MM.1S (cell line): ENCODE data around the gene MEIOSIN.

Experiments
- DNase-seq: peaks from one replicate; pipeline ENCODE4 v3.0.0-alpha.2; 2015
- H2AFZ ChIP-seq: fragments of 300-600 bp; sonication (generic); 2 replicates; pipeline ENCODE4 v1.6.0; 2016; ENCODE audit warnings: antibody characterized with exemption, low read length
- H3F3A ChIP-seq: fragments of 300-600 bp; sonication (generic); 2 replicates; pipeline ENCODE4 v1.6.1; 2016; ENCODE audit warnings: mild to moderate bottlenecking, antibody characterized with exemption, low read length, moderate library complexity, mixed read lengths; ENCODE audit not compliant: insufficient read depth
- H3K27ac ChIP-seq: fragments of 300-600 bp; sonication (generic); 2 replicates; pipeline ENCODE4 v1.5.1; 2016; ENCODE audit warnings: mild to moderate bottlenecking, low read length
- H3K27me3 ChIP-seq: fragments of 300-600 bp; sonication (generic); replicated peaks from 2 replicates; pipeline ENCODE4 v1.6.0; 2016; ENCODE audit warnings: low read length; ENCODE audit not compliant: insufficient read depth
- H3K36me3 ChIP-seq: fragments of 300-600 bp; sonication (generic); replicated peaks from 2 replicates; pipeline ENCODE4 v1.6.1; 2016; ENCODE audit warnings: mild to moderate bottlenecking, low read length, mixed read lengths; ENCODE audit not compliant: insufficient read depth
- H3K4me1 ChIP-seq: fragments of 300-600 bp; sonication (generic); 2 replicates; pipeline ENCODE4 v1.6.1; 2016; ENCODE audit warnings: low read length, mixed read lengths
- H3K4me2 ChIP-seq: fragments of 300-600 bp; sonication (generic); 2 replicates; pipeline ENCODE4 v1.6.0; 2016; ENCODE audit warnings: low read depth, low read length
- H3K4me3 ChIP-seq: fragments of 300-600 bp; sonication (generic); 2 replicates; pipeline ENCODE4 v1.5.1; 2016; ENCODE audit warnings: low read length, mixed read lengths
- H3K79me2 ChIP-seq: fragments of 300-600 bp; sonication (generic); 2 replicates; pipeline ENCODE4 v1.6.1; 2016; ENCODE audit warnings: mixed run types, low read length, mixed read lengths
- H3K9ac ChIP-seq: fragments of 300-600 bp; sonication (generic); 2 replicates; pipeline ENCODE4 v1.6.1; 2016; ENCODE audit warnings: low read length, mixed read lengths
- H3K9me2 ChIP-seq: fragments of 300-600 bp; sonication (generic); replicated peaks from 2 replicates; pipeline ENCODE4 v1.6.1; 2016; ENCODE audit warnings: mild to moderate bottlenecking, low read length, mixed read lengths; ENCODE audit not compliant: insufficient read depth
- H3K9me3 ChIP-seq: fragments of 300-600 bp; sonication (generic); replicated peaks from 2 replicates; pipeline ENCODE4 v1.6.1; 2016; ENCODE audit warnings: mild to moderate bottlenecking, low read length, mixed read lengths; ENCODE audit not compliant: insufficient read depth
- H4K20me1 ChIP-seq: fragments of 300-600 bp; sonication (generic); 2 replicates; pipeline ENCODE4 v1.6.1; 2016; ENCODE audit warnings: mild to moderate bottlenecking, low read length, moderate library complexity, mixed read lengths; ENCODE audit not compliant: insufficient read depth
- EZH2 ChIP-seq: fragments of 300-600 bp; sonication (generic); optimal IDR thresholded peaks from 2 replicates; pipeline ENCODE3; 2017; ENCODE audit warnings: low read depth, mild to moderate bottlenecking, antibody characterized with exemption, low read length, mixed read lengths
- EZH2phosphoT487 ChIP-seq: fragments of 300-600 bp; sonication (generic); IDR thresholded peaks from 2 replicates; pipeline ENCODE4 v1.6.1; 2018; ENCODE audit warnings: antibody characterized with exemption, low read length
- TF ChIP-seq, protein P1 (sequence below): fragments of 300-600 bp; sonication (generic); IDR thresholded peaks from 2 replicates; pipeline ENCODE4 v1.5.1; 2016; ENCODE audit warnings: antibody characterized with exemption, low read length, mixed read lengths

The MEIOSIN gene

DNA sequence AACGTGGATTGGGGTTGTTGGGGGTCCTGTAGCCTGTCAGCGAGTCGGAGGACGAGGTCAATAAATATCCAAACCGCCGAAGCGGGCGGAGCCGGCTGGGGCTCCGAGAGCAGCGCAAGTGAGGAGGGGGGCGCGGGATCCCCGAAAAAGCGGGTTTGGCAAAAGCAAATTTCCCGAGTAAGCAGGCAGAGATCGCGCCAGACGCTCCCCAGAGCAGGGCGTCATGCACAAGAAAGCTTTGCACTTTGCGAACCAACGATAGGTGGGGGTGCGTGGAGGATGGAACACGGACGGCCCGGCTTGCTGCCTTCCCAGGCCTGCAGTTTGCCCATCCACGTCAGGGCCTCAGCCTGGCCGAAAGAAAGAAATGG is 36.6 kb downstream of the MEIOSIN start:
- H3K36me3 ChIP-seq = no peaks in the 10 kb centered on the region
- no peaks in the 10 kb centered on the region for H3K9me3 ChIP-seq
- H3K27me3 ChIP-seq = peaks cover 13% of the 10 kb centered on the region; the same call in 1 of the 2 replicates
- peak; percentile 44 for DNase-seq
- no peaks in the 10 kb centered on the region for H3K9me2 ChIP-seq
- TF ChIP-seq EZH2phosphoT487 (no peak), EZH2 (no peak)
- TF ChIP-seq, protein P1, sequence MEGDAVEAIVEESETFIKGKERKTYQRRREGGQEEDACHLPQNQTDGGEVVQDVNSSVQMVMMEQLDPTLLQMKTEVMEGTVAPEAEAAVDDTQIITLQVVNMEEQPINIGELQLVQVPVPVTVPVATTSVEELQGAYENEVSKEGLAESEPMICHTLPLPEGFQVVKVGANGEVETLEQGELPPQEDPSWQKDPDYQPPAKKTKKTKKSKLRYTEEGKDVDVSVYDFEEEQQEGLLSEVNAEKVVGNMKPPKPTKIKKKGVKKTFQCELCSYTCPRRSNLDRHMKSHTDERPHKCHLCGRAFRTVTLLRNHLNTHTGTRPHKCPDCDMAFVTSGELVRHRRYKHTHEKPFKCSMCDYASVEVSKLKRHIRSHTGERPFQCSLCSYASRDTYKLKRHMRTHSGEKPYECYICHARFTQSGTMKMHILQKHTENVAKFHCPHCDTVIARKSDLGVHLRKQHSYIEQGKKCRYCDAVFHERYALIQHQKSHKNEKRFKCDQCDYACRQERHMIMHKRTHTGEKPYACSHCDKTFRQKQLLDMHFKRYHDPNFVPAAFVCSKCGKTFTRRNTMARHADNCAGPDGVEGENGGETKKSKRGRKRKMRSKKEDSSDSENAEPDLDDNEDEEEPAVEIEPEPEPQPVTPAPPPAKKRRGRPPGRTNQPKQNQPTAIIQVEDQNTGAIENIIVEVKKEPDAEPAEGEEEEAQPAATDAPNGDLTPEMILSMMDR = no peak
- H3K79me2 ChIP-seq = no peaks in the 10 kb centered on the region
- H3K9ac ChIP-seq = peak overlapping the region; percentile 64; the same call in 1 of the 2 replicates
- H3K4me1 ChIP-seq = peaks cover 5% of the 10 kb centered on the region
- H3K27ac ChIP-seq = peak overlapping the region; percentile 76; the same call in 1 of the 2 replicates
- peak overlapping the region; percentile 67 for H3K4me3 ChIP-seq
- H4K20me1 ChIP-seq = no peaks in the 10 kb centered on the region
- H3K4me2 ChIP-seq = peak overlapping the region; percentile 96
- peak overlapping the region; percentile 83 for H2AFZ ChIP-seq
- peaks cover 14% of the 10 kb centered on the region for H3F3A ChIP-seq

DNA sequence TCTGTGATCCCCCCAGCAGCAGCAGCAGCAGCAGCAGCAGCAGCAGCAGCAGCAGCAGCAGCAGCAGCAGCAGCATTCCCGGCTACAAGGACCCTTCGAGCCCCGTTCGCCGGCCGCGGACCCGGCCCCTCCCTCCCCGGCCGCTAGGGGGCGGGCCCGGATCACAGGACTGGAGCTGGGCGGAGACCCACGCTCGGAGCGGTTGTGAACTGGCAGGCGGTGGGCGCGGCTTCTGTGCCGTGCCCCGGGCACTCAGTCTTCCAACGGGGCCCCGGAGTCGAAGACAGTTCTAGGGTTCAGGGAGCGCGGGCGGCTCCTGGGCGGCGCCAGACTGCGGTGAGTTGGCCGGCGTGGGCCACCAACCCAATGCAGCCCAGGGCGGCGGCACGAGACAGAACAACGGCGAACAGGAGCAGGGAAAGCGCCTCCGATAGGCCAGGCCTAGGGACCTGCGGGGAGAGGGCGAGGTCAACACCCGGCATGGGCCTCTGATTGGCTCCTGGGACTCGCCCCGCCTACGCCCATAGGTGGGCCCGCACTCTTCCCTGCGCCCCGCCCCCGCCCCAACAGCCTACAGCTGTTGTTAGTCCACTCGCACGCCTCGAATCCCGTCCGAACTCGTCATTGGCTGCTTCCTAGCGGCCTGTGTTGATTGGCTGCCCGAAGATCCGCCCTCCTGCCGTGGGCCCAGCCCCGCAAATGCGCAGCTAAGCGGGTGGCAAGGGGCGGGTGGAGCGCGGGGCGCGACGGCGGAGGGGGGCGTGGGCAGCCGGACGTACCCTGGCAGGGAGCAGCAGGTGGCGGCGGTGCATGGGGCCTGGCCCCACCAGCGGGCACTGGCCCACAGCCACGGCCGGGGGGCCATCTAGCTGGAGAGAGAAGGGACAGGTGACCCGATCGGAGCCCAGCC is 37.2 kb downstream of the MEIOSIN start:
- no peaks in the 10 kb centered on the region for H3K9me3 ChIP-seq
- H3K4me1 ChIP-seq = peaks cover 5% of the 10 kb centered on the region
- H4K20me1 ChIP-seq = no peaks in the 10 kb centered on the region
- peaks cover 14% of the 10 kb centered on the region for H3F3A ChIP-seq
- H3K36me3 ChIP-seq = no peaks in the 10 kb centered on the region
- DNase-seq = peak; percentile 97
- peak overlapping the region; percentile 83 for H2AFZ ChIP-seq
- H3K4me3 ChIP-seq = peak overlapping the region; percentile 67
- H3K9ac ChIP-seq = peak overlapping the region; percentile 64
- peak overlapping the region; percentile 96 for H3K4me2 ChIP-seq
- TF ChIP-seq, protein P1 = peak; percentile 88
- TF ChIP-seq EZH2phosphoT487 (no peak), EZH2 (no peak)
- peak overlapping the region; percentile 76; the same call in 1 of the 2 replicates for H3K27ac ChIP-seq
- H3K9me2 ChIP-seq = no peaks in the 10 kb centered on the region
- peaks cover 13% of the 10 kb centered on the region; the same call in 1 of the 2 replicates for H3K27me3 ChIP-seq
- H3K79me2 ChIP-seq = no peaks in the 10 kb centered on the region

DNA sequence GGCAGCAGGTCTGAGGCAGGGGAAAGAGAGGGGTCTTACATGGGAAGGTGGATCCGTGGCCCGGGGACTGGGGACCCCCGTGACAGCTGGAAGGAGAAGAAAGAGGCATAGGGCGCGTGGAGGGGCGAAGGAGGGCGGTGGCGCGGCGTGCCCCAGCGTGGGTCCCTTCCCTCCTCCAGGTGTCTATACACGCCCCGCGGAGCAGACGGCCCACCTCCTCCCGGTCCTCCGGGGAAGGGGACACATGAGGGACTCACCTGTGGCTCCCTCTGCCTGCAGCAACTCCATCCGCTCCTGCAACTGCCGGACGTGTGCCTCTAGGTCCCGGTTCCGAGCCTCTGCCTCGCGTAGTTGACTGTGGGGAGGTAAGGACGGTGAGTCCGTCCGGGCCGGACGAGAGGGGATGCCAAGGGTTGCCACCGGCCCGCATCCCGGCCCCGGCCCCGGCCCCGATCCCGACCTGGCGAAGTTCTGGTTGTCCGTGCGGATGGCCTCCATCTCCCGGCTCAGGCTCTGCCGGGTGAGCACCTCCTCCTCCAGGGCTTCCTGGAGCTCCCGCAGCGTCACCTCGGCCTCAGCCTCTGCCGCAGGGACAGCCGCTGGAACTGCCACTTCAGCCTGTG is 38.2 kb downstream of the MEIOSIN start:
- Histone ChIP-seq H3K9me3 (no peaks in the 10 kb centered on the region), H3K4me2 (peak overlapping the region; percentile 96; the same call in 1 of the 2 replicates), H3F3A (peaks cover 14% of the 10 kb centered on the region), H4K20me1 (no peaks in the 10 kb centered on the region), H3K79me2 (no peaks in the 10 kb centered on the region), H3K4me3 (peak overlapping the region; percentile 59), H3K9me2 (no peaks in the 10 kb centered on the region), H2AFZ (no peak overlapping the region), H3K4me1 (peaks cover 5% of the 10 kb centered on the region), H3K27me3 (peaks cover 13% of the 10 kb centered on the region; the same call in 1 of the 2 replicates), H3K36me3 (no peaks in the 10 kb centered on the region), H3K27ac (no peak overlapping the region), H3K9ac (no peak overlapping the region; the same call in 1 of the 2 replicates)
- TF ChIP-seq, protein P1 = no peak
- TF ChIP-seq EZH2phosphoT487 (no peak), EZH2 (no peak)
- DNase-seq = no peak
